HG03175 (cell line): ENCODE results near the gene CYB5B.

ENCODE experiments used
- ATAC-seq: cut with Tn5 transposase; IDR thresholded peaks from one replicate; pipeline ENCODE4 v1.9.1; 2021; ENCODE audit warnings: mild to moderate bottlenecking, moderate library complexity; ENCODE audit not compliant: unreplicated experiment

CYB5B gene

DNA sequence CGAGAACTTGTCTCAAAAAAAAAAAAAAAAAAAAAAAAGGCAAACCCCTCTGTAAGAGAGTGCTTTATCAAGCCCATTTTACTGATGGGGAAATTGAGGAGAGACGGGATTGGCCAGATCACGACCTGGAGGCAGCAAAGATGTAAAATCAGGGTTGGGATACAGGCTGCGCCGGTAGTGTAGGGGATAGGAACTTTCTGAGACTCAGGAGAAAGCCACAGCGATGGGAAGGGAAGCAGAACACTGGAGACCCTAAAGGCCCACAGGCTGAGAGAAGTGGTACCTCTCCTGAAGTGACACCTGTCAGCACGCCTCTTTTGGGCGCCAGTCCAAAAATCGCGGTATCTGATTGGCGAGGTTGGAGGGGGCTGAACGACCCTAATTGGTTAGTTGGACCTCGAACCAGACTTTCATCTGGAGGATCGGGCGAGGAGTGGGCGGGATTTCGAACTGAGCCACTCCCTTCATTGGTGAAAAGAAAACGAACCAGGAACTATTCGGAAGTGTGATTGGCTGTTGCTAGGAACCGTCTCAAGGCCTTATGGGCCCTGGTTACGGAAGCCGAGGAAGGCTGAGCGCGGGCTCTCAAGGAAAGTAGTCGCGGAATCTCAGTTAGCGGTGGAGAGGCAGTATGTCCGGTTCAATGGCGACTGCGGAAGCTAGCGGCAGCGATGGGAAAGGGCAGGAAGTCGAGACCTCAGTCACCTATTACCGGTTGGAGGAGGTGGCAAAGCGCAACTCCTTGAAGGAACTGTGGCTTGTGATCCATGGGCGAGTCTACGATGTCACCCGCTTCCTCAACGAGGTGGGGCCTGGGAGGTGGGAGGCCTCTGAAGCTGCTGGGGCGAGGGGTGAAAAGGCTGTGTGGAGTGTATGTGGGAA is at the start of gene CYB5B:
Gene CYB5B, plus strand, starts transcription at position 567 of the 882 bp plus-strand sequence. Its CDS starts 65 bp downstream, at position 632.
- ATAC-seq, result peak; percentile 96

DNA sequence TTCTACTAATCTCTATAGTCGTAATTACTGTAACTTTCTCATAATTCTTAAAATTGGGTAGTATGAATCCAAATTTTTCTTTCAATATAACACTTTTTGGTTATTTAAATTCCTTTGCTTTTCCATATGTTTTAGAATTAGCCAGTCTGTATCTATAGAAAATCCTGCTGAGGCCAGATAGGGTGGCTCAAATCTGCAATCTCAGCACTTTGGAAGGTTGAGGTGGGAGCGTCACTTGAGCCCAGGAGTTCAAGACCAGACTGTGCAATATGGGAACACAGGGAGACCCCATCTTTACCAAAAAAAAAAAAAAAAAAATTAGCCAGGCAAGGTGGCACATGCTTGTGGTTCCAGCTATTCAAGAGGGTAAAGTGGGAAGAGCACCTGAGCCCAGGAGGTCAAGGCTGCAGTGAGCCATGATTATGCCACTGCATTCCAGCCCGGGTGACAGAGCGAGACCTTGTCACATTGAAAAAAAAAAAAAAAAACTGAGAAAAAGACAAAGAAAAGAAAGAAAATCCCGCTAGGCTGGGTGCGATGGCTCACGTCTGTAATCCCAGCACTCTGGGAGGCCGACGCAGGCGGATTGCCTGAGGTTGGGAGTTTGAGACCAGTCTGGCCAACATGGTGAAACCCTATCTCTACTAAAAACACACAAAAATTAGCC is 47.9 kb upstream of the CYB5B start:
- ATAC-seq, result no peak

DNA sequence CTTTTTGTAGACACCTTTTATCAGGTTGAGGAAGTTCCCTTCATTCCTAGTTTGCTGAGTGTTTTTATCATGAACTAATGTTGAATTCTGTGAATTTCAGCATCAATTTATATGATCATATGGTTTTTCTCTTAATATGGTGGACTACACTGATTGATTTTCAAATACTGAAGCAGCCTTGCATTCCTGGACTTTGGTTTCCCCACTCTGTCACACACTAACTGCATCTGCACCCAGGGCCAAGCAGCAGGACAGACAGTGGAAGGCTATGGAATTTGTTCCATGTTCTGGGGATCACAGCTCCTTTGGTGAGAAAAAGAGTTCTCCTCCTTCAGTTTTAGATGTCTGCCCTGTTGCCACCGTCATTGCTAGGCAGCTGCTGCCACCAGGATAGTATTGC is 46.4 kb upstream of the CYB5B start:
- no peak for ATAC-seq

- no peak for ATAC-seq
These were observed 45.7 kb upstream of the CYB5B start for GRCh38 chr16:69378760-69379159.

- no peak for ATAC-seq
These were observed 43.2 kb upstream of the CYB5B start for GRCh38 chr16:69381231-69381630.

DNA sequence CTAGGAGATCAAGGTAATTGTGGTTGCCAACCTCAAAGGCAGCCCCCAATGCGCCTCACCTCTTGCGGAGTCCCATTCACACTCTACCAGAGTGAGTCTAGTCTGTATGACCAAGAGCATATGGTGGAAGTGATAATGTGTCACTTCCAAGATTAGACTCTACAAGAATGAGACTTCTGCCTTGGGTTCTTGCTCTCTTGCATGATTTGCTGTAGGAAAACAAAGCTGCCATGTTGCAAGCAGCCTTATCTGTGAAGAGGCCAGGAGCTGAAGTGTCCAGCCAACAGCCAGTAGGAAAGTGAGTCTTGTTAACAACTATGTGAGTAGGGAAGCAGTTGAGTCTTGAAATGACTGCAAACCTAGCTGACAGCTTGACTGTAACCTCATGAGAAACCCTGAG is 42.0 kb upstream of the CYB5B start:
- no peak for ATAC-seq

GRCh38 chr16:69384974-69385373 is 39.4 kb upstream of the CYB5B start:
- ATAC-seq, result no peak

DNA sequence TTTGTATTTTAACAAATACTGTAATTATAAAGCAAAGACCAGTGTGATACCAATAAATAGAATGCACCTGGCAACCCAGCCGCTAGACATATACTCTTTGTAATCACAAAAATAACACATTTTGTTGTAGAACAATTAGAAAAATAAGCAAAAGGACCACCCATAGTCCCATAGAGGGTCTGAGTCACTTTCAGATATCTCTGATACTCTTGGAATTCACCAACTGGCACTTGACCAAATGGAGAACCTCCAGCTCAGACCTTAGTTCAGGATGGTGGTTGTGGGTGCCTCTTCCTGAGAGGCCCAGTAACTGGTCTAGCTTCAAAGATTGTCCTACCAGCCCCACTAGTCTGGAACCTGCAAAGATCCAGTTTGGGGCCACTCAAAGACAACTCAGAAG is 37.8 kb upstream of the CYB5B start:
- ATAC-seq, result no peak

GRCh38 chr16:69393898-69394849 is 30.2 kb upstream of the CYB5B start:
- no peak for ATAC-seq

- ATAC-seq, result no peak
These were observed 28.6 kb upstream of the CYB5B start for GRCh38 chr16:69395859-69396186.

GRCh38 chr16:69396187-69397061 is 28.0 kb upstream of the CYB5B start:
- ATAC-seq, result peak; percentile 59

- ATAC-seq, result no peak
These were observed 26.4 kb upstream of the CYB5B start for GRCh38 chr16:69397821-69398521.

DNA sequence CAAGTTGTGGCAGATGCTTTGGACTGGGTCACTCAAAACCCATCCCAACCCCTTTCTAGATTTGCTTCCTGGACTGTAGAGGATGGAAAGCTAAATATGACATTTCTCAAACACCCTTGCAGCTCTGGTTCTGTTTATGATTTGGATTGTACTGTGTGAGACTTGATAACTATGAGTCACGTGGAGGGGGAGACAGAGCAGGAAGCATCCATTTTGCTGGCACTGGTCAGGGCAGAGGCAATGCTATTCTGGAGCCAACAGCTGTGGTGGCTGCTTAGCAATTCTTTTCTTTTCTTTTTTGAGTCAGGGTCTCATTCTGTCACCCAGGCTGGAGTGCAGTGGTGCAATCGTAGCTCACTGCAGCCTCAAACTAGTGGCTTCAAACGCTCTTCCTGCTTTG is 25.1 kb upstream of the CYB5B start:
- ATAC-seq, result no peak

DNA sequence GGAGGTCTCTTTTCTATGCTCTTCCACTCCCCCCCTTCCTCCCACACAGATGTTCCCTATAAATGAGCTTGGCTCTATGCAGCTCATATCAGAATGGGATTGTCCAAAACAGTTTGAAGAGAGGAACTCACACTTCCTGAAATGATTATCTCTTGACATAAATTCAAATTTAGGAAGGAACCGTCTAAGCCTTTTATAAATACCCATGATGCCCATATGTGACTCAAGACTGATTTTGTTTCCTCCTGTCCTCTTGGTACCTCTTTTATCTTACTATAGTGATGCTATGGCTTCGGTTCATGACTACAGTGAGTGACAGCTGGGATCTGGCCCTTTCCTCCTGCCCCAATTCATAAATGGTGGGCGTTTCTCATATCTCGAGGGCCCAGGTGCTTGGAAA is 22.0 kb upstream of the CYB5B start:
- ATAC-seq, result no peak

DNA sequence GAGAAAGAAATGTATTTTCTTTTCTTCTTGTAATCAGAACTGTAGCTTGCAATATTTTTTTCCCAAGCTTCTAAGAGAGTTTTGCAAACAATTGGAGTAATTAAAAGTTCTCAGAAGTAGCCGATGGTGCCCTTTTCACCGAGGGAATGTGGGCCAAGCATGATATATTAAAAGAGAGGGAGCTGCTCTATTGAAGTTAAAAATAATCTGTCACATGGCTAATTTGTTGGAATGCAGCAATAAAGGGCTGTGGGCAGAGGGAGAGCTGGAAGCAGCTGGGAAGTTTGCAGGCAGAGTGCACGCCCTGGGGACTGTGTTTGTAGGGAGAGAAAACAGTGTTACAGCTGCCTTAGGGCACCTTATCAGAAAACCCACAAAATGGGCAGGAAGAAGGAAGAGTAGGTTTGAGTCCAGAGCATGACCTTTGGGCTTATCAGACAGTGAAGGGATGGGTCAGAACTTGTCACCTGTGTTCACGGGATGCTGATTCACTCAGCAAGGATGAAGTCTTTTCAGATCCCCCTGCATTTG is 20.1 kb upstream of the CYB5B start:
- no peak for ATAC-seq

DNA sequence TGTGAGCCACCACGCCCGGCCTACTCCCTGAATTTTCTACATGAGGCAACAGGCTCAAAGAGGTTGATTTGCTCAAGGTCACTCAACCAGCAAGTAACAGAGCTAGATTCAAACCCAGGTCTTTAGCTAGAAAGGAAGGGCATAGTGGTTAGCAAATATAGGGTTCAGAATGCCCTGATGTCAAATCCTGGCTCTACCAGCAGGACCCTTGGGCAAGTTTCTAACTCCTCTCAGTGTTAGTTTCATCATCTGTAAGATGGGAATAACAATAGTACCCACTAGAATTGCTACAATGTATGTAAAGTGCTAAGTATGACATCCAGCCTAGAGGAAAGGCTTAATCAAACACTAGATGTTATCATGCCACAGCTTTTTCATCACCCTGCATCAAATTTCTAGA is 19.1 kb upstream of the CYB5B start:
- no peak for ATAC-seq

DNA sequence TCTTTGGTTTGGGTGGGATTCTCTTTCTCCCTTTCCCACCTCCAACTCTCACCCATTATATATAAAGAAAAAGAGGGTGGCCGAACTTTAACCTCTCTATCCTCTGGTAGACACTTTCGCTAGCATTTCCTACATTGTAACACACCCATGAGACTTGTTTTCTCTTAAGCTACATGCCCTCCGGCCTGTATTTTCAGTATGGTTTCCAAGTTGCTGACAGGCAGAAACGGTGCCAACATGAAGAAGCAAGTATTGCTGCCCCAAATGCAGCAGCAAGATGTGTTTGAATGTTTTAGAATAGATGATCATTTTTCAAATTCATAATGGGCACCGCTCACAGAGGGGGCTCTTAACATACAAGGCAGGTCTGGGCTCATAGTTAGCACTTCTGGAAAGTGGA is 18.7 kb upstream of the CYB5B start:
- ATAC-seq, result no peak

DNA sequence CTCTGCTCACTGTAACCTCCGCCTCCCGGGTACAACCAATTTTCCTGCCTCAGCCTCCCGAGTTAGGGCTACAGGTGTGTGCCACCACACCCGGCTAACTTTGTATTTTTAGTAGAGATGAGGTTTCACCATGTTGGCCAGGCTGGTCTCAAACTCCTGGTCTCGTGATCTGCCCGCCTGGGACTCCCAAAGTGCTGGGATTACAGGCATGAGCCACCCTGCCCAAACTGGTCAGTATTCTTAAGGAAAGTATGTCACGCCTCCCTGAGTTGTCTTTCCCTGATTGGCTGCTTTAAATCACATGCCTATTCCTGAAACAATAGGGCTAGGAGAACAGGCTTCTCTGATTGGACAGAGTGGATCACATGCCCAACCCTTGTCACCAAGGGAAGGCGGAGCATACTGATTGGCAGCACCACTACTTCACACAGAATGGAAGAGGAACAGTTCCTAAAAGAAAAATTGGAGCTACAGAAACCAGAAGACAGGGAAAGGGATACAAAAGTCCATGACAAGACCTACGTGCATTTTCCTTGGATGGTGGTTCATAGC is 17.6 kb upstream of the CYB5B start:
- no peak for ATAC-seq

GRCh38 chr16:69407702-69408323 is 16.6 kb upstream of the CYB5B start:
- ATAC-seq, result no peak
